Upper lobe of right lung (tissue), 1 donor: ENCODE results near the gene PRRT2. TPM values are rescaled to one million over a fixed set of nuclear protein-coding genes. Genes with fewer than 3 reads are reported as not detected.

Experiments
- ATAC-seq: fragments of 200-7000 bp; cut with Tn5 transposase; one replicate; pipeline ENCODE4 v1.9.1; 2020; ENCODE audit warnings: mild to moderate bottlenecking, moderate library complexity
- DNase-seq: peaks from one replicate; pipeline ENCODE4 v3.0.0-alpha.2; 2020
- H3K27ac ChIP-seq: fragments of 200-600 bp; one replicate; pipeline ENCODE4 v1.8.0; 2022
- H3K27me3 ChIP-seq: fragments of 200-600 bp; one replicate; pipeline ENCODE4 v1.8.0; 2022; ENCODE audit warnings: mild to moderate bottlenecking
- H3K36me3 ChIP-seq: fragments of 200-600 bp; one replicate; pipeline ENCODE4 v1.8.0; 2022
- H3K4me1 ChIP-seq: fragments of 200-600 bp; one replicate; pipeline ENCODE4 v1.8.0; 2022
- H3K4me3 ChIP-seq: fragments of 200-600 bp; one replicate; pipeline ENCODE4 v1.8.0; 2022; ENCODE audit warnings: mild to moderate bottlenecking
- H3K9me3 ChIP-seq: fragments of 200-600 bp; one replicate; pipeline ENCODE4 v1.8.0; 2022
- CTCF ChIP-seq: fragments of 200-600 bp; IDR thresholded peaks from one replicate; pipeline ENCODE4 v1.8.0; 2022; ENCODE audit warnings: antibody characterized with exemption
- intact Hi-C: fragments of 100-400 bp; cut with DNase I; formaldehyde crosslinking; loops from one replicate; pipeline ENCODE4 v1.11.0; 2022
- total RNA-seq: library from RNA; stranded (reverse); fragmentation: NEBNext Ultra II Directional; extraction: Animal tissue kit (Norgen Biotek cat#: 25700); gene quantifications from one replicate; pipeline ENCODE4 v1.2.1, GENCODE V29; 2021
- donor health status: DM: no; HTN: yes; CAD: no; lungs with severe emphysema.

Gene PRRT2
- total RNA-seq, 1 donor from 2014 or later: 2.7 TPM

DNA sequence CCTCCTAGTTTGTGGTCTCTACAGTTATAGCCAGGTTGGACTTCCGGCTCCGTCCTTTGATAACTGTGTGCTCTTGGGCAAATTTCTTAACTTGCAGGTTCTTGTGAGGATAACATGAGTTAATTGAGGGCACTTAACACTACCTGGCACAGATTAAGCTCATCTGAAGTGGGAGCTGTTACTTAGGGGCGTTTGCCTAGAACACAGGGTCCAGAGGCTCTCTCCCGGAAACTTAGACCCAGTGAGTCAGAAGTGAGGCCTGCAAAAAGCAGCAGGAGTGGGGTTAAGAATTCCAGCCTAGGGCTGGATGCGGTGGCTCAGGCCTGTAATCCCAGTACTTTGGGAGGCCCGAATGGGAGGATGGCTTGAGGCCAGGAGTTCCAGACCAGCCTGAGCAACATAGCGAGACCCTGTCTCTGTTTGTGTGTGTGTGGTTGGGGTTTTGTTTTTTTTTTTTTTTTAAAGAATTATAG lies 9.7 kb downstream of the PRRT2 start:
- Histone ChIP-seq H3K9me3 (no peaks in the 10 kb centered on the region), H3K4me3 (peak overlapping the region; percentile 84), H3K36me3 (peaks cover 10% of the 10 kb centered on the region), H3K27ac (peak overlapping the region; percentile 93), H3K27me3 (no peaks in the 10 kb centered on the region), H3K4me1 (peaks cover 75% of the 10 kb centered on the region)
- TF ChIP-seq CTCF: no peak
- no peak for DNase-seq
- ATAC-seq: peak; percentile 64
- intact Hi-C loops: no loop called here

GRCh38 chr16:29824589-29825144 lies 12.7 kb downstream of the PRRT2 start:
- ATAC-seq (no peak), DNase-seq (no peak)
- Histone ChIP-seq H3K36me3 (peaks cover 2% of the 10 kb centered on the region), H3K4me3 (peak overlapping the region; percentile 8), H3K27ac (peak overlapping the region; percentile 93), H3K27me3 (no peaks in the 10 kb centered on the region), H3K4me1 (peaks cover 69% of the 10 kb centered on the region), H3K9me3 (no peaks in the 10 kb centered on the region)
- intact Hi-C loops: no loop called here
- TF ChIP-seq CTCF: no peak

DNA sequence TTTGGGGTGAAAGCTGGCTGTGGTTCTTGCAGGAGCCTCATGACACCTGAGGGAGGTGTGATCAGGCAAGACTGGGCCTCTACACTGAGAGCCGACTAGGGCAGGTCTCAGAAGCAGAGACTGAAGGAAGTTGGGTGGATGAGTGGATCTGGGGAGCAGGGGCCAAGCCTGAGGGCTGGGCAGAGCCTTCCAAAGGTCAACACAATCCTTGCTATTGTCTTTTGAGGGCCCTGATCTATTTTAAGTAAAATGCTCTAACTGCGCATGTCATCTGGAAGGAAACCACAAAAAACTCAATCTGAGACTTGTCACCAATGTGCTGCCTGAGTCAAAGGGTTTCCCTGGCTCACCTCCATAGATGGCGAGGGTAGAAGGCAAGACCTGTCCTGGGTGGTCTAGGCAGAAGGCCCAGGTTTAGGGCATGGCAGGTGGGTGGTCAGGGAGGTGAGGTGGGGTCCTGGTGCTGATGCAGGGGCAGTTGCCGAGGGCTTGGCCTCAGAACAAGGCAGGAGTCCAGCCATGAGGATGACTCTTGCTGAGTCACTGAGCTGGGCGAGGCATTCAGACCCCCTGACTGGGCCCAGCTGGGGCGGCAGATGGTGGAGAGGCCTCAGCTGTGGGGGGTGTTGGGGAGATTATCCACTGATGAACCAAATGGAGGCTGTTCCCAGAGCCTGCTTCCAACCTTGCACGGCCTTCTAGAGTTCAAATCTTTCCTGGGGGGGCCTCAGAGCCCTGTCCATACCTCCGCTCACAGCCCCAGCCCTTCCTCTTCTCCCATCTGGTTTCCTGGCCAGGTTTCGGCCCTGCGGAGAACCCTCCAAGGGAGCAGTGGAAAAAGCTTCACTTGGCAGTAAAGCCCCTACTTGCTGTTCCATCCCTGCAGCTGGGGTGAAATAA lies 13.4 kb downstream of the PRRT2 start:
- Histone ChIP-seq H3K4me3 (peak overlapping the region; percentile 8), H3K27ac (peak overlapping the region; percentile 93), H3K4me1 (peaks cover 64% of the 10 kb centered on the region), H3K9me3 (no peaks in the 10 kb centered on the region), H3K36me3 (peaks cover 7% of the 10 kb centered on the region), H3K27me3 (no peaks in the 10 kb centered on the region)
- intact Hi-C loops: no loop called here
- no peak for TF ChIP-seq CTCF
- DNase-seq: no peak
- no peak for ATAC-seq

- intact Hi-C loops: no loop called here
- no peak for DNase-seq
- H3K27ac ChIP-seq: peak overlapping the region; percentile 93
- no peak for ATAC-seq
- no peak for TF ChIP-seq CTCF
- H3K9me3 ChIP-seq: no peaks in the 10 kb centered on the region
- H3K36me3 ChIP-seq: peaks cover 15% of the 10 kb centered on the region
- H3K4me1 ChIP-seq: peaks cover 64% of the 10 kb centered on the region
- H3K27me3 ChIP-seq: no peaks in the 10 kb centered on the region
- H3K4me3 ChIP-seq: no peak overlapping the region
Observed at GRCh38 chr16:29826342-29826695, 14.3 kb downstream of the PRRT2 start.

DNA sequence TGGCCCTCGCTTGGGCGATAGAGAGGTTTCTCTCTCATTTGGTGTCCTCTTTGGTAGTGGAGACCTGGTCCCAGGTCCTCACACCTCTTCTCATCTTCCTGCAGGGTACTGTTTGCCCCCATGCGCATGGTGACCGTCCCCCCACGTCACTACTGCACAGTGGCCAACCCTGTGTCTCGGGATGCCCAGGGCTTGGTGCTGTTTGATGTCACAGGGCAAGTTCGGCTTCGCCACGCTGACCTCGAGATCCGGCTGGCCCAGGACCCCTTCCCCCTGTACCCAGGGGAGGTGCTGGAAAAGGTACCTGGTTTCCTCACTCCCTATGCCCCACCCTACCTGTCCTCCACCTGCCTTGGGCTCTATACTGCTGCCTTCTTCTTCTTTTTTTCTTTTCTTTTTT lies 18.8 kb downstream of the PRRT2 start:
- H3K4me1 ChIP-seq: peaks cover 22% of the 10 kb centered on the region
- DNase-seq (no peak), ATAC-seq (no peak)
- no peaks in the 10 kb centered on the region for H3K27me3 ChIP-seq
- no peak for TF ChIP-seq CTCF
- intact Hi-C loops: no loop called here
- no peaks in the 10 kb centered on the region for H3K9me3 ChIP-seq
- no peak overlapping the region for H3K27ac ChIP-seq
- no peak overlapping the region for H3K4me3 ChIP-seq
- H3K36me3 ChIP-seq: peaks cover 59% of the 10 kb centered on the region
